ENCODE data around the gene ZFP82. TPM values are rescaled to one million over a fixed set of nuclear protein-coding genes. Genes with fewer than 3 reads are reported as not detected.

Gene ZFP82
- polyA plus RNA-seq, 1 of the 3 experiments (the other 2 are of a cell fraction), result 2.1 TPM

- Histone ChIP-seq H3K36me3 (replicated peaks in 1 of 2; ENCODE audit: control insufficient read depth in 1 of 2, insufficient read depth in 2 of 2, low read length in 1 of 2) (peaks cover 44 to 56% of the 10 kb centered on the region in 2 experiments), H3K27me3 (ENCODE audit: insufficient read depth) (no peaks in the 10 kb centered on the region), H3K9me2 (no peaks in the 10 kb centered on the region), H4K20me1 (ENCODE audit: insufficient read depth) (no peaks in the 10 kb centered on the region), H3K4me2 (no peak overlapping the region), H3K9ac (no peak overlapping the region), H3K4me1 (ENCODE audit: control insufficient read depth in 1 of 2, insufficient read depth in 2 of 2, low read depth in 1 of 2, low read length in 1 of 2) (no peaks in the 10 kb centered on the region), H3F3A (replicated peaks; ENCODE audit: insufficient read depth) (peaks cover 3% of the 10 kb centered on the region), H3K9me3 (peaks cover 8% of the 10 kb centered on the region; the same call in 1 of the 2 replicates), H3K27ac (ENCODE audit: low read depth in 2 of 2, low read length in 1 of 2) (no peak overlapping the region), H3K4me3 (ENCODE audit: low read depth in 2 of 2, low read length in 1 of 2) (no peak overlapping the region), H3K79me2 (ENCODE audit: insufficient read depth) (peaks cover 48% of the 10 kb centered on the region), H2AFZ (ENCODE audit: low read depth) (no peak overlapping the region)
- ChIA-PET CTCF (no interaction called here), POLR2A (no interaction called here)
- no peak for DNase-seq
- 91% methylated on average over 5 of the region's 5 CpGs for WGBS (ENCODE audit: low lambda C conversion rate)
- TF ChIP-seq MAX (IDR thresholded peaks at IDR 0.05; ENCODE audit: low read depth) (no peak), USF2 (IDR thresholded peaks at IDR 0.05; ENCODE audit: borderline replicate concordance, low read depth, low read length) (no peak), TEAD4 (IDR thresholded peaks at IDR 0.05; ENCODE audit: borderline replicate concordance, insufficient read depth) (no peak), MXI1 (IDR thresholded peaks at IDR 0.05; ENCODE audit: low read depth, low read length) (no peak), MEF2A (IDR thresholded peaks at IDR 0.05; ENCODE audit: borderline replicate concordance, low read depth) (no peak), FOXM1 (IDR thresholded peaks at IDR 0.05; ENCODE audit: low read depth) (no peak), EP300 (IDR thresholded peaks at IDR 0.05; ENCODE audit: borderline replicate concordance in 1 of 2, low read depth in 1 of 2, low read length in 1 of 2) (no peak), USF1 (IDR thresholded peaks at IDR 0.05; ENCODE audit: borderline replicate concordance, low read depth) (no peak), FOXJ3 (CRISPR knock-in tag; IDR thresholded peaks at IDR 0.05) (no peak), GATA2 (CRISPR knock-in tag; IDR thresholded peaks at IDR 0.05) (no peak), NRF1 (IDR thresholded peaks at IDR 0.05; ENCODE audit: low read depth, low read length) (no peak), SIN3A (IDR thresholded peaks at IDR 0.05; ENCODE audit: borderline replicate concordance, low read depth, low read length) (no peak), POLR2AphosphoS5 (IDR thresholded peaks at IDR 0.05; ENCODE audit: low read depth, low read length) (no peak), TCF12 (IDR thresholded peaks at IDR 0.05) (no peak), JUND (IDR thresholded peaks at IDR 0.05) (no peak), RCOR1 (IDR thresholded peaks at IDR 0.05; ENCODE audit: low read length) (no peak), RFX5 (IDR thresholded peaks at IDR 0.05; ENCODE audit: low read length) (no peak), RXRA (IDR thresholded peaks at IDR 0.05; ENCODE audit: borderline replicate concordance, low read depth) (no peak), EZH2phosphoT487 (IDR thresholded peaks at IDR 0.05; ENCODE audit: borderline replicate concordance, low read depth) (no peak), SMC3 (IDR thresholded peaks at IDR 0.05; ENCODE audit: low read depth, low read length) (no peak)
These were observed 8.6 kb downstream of the ZFP82 start for GRCh38 chr19:36409841-36410240.
